Measurements from ENCODE around the gene ACTN2.

DNA sequence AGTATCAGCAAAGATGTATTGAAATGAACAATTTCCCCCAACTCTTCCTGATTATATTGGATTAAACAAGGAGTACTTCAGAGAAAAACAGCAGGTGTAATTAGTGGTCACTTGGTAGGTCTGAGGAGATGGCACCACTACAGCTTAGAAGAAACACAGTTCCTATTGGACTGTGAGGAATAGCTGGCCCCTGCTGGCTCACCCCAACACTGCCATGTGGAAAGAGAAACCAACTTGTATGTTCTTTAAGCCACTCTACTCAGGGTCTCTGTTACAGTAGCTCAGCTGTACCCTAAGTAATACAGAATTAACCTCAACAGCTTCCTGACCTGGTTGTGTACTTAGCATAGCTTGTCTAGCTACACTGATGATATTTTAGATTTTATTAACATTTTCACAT lies 82.3 kb downstream of the ACTN2 start:
- TF ChIP-seq CTCF (IDR thresholded peaks at IDR 0.05; ENCODE audit: low read depth, low read length) = no peak
- no peak for TF ChIP-seq EZH2phosphoT487 (IDR thresholded peaks at IDR 0.05; ENCODE audit: low read depth)
